ENCODE results near the gene DOCK10.
A peak's percentile ranks its signal among the peaks of the same experiment; 100 is the strongest.

The DOCK10 gene

GRCh38 chr2:224869601-224870233 is 172.6 kb downstream of the DOCK10 start:
- no peak for DNase-seq

DNA sequence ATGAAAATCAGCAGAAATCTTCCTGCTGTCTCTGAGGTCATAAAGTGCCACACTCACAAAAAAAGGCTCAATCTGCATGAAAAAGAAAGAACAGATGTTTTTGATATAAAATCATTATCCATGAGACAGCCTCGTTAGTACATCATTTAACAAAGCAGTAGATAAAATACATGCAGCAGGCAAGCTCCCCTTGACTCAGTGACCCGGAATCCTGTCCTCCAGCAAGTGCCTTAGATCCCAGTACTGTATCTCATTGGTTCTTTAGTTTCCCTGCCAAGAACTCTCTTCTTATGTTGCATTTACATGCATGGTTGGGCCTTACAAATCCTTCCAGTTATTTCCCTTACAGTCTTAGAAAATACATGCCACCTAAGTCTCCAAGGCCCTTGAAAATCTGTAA is 177.3 kb downstream of the DOCK10 start:
- no peak for DNase-seq

DNA sequence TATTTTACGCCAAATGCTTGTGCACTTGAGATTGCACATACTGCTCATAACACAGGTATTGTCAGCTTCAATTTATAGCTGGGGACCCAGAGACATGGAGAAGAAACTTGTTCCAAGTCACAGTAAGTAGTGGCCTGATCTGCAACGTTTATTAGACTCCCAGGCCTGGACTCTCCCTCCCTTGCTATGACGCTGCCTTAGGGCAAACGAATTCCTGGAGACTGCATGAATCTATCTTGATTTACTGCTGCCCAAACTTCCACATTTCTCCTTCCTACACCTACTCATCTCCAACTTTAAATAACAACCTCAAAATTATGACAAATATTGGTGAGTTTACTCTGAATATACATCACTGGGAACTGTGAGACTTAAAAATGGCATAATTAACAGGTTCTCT is 181.0 kb downstream of the DOCK10 start:
- DNase-seq = no peak

- no peak for DNase-seq
These were observed 181.5 kb downstream of the DOCK10 start for GRCh38 chr2:224860786-224861185.

DNA sequence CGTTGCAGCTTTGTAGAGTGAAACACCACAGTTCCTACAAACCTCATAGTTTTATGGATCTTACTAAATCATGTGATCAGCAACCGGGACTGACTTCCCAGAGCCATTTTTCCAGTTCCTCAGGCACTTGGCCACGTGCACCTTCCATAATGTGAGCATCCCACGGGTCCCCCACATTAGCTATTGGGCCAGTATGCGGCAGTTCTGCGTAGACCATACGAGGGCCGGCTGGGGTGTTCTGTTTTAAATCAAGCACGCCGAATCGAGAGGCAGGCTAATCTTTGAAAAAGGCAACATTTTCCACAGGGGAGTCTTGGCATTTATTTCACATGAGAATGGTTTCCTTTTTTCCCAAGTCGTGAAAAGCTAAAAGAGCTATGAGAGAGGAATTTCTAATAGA is 190.5 kb downstream of the DOCK10 start:
- DNase-seq = no peak

GRCh38 chr2:224850081-224850480 is 192.2 kb downstream of the DOCK10 start:
- no peak for DNase-seq

GRCh38 chr2:224849264-224849663 is 193.0 kb downstream of the DOCK10 start:
- no peak for DNase-seq

DNA sequence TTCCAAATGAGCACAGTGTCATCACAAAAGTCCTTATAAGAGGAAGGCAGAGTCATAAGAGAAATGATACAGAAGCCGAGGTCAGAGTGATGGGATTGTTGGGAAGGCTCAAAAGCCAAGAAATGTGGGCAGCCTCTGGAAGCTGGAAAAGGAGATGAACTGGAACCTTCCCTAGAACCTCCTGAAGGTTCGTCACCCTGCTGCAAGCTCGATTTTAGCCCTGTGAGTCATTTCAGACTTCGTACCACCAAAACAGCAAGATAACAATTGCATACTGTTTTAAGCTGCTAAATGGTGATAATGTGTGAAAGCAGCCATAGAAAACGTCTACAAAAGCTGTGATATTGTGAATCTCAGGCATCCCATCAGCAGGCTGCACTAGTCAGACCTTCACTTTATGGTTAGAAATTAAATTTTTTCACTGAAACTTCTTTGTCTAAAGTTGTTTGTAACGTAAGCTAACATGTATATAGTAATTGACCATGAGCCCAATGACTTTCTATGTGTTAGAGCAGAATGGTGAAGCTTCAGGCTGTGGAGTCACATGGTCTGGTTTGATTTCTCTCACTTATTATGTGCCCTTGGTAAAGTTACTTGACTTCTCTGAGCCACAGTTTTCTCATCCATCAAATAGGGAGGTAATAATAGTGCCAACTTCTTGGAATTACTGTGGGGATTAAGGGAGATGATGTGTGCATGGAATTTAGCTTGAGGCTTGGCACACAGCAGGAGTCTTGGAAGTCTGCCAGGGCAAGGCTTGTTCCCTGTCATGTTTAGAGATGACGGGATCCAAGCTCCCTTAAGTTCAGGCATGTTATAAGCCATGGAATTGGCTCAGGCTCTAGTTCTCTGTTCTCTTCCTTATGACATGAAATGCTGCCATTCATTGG is 194.1 kb downstream of the DOCK10 start:
- DNase-seq = peak; percentile 21

- DNase-seq = no peak
These were observed 194.9 kb downstream of the DOCK10 start for GRCh38 chr2:224847381-224847780.

DNA sequence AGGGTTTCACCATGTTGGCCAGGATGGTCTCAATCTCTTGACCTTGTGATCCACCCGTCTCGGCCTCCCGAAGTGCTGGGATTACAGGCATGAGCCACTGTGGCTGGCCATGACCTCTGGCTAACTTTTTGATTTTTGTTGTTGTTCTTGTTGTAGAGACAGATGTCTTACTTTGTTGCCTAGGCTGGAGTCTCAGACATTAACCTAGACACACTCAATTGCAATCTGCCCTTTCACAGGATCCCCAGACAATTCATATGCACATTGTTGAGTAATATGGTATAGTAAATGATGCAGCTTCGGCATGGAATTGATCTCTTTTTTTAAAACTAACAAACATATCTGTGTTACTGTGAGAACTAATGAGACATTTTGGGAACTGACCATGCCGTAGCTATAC is 195.6 kb downstream of the DOCK10 start:
- no peak for DNase-seq

GRCh38 chr2:224846161-224846560 is 196.1 kb downstream of the DOCK10 start:
- no peak for DNase-seq

- DNase-seq = no peak
These were observed 199.1 kb downstream of the DOCK10 start for GRCh38 chr2:224843141-224843540.

- no peak for DNase-seq
These were observed 200.4 kb downstream of the DOCK10 start for GRCh38 chr2:224841910-224842309.

DNA sequence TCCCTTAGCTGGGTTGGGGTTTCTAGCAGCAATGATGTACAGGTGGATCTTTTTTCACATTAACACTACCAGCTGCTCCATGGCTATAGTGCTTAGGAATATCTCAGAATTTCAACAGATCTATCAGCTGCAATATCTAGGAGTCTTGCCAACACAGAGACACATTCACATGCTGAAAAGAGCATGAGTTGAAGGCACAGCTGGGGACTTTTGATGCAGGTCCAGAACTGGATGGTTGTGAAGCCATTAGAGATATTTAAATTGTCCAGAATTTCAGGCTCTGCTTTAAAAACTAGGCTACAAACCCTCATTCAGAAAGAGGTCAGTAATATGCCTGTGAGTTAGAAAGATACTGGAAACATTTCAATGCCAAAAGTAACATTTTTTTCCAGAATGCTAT is 203.9 kb downstream of the DOCK10 start:
- peak; percentile 42 for DNase-seq

- DNase-seq = no peak
These were observed 204.7 kb downstream of the DOCK10 start for GRCh38 chr2:224837558-224837957.

DNA sequence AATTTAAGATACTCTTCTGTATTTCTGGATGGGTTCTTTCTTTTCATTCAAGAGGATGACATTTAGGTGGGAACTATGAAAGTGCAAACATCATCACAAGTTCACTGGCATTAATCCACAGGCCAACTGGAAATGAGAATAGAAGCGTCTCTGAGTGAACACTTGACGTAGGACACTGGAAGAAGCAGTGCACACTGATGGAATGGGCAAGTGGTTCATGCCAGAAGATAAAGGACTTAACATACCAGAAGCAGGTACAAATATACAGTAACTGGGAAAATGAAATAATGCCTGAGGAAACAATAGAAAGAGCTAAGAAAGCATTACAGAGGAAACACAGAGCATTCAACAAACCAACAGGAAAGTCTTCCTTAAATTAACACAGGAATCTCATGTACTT is 205.2 kb downstream of the DOCK10 start:
- DNase-seq = no peak

- DNase-seq = no peak
These were observed 206.0 kb downstream of the DOCK10 start for GRCh38 chr2:224836263-224836662.

DNA sequence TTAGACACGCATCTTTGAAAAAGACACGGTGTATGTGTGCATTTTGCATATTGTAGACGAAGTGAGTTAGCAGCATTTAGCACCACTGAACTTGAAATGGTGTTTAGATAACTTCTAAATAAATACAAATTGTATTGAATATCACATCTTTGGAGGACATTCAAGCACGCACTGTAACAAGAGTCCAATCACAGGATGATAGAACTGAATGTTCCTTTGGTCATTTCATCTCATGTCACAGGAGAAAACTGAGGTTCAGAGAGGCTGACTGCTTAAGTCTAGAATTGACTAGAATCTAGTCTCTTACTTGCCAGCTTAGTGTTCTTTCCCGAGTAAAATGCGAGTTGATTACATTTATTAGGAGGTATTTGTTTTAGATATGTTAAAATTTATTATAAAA is 206.9 kb downstream of the DOCK10 start:
- DNase-seq = no peak

DNA sequence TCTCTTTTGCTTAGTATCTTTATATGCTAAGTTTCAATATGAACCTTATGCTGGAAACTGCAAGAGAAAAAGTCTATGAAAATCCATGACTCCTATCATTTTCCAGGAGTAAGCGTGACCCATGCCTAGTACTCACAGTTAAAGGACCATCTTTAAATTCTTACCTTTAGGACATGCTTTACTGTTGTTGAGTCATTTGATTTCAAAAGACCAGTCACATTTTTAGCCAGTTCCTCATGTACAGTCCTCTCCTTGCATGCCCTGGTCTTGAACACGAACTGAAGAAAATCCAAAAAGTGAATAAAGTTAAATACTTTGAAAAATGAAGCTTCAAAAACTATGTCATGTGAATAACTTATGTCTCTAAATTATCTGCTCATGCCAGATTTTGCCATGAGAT is 208.3 kb downstream of the DOCK10 start:
- no peak for DNase-seq

DNA sequence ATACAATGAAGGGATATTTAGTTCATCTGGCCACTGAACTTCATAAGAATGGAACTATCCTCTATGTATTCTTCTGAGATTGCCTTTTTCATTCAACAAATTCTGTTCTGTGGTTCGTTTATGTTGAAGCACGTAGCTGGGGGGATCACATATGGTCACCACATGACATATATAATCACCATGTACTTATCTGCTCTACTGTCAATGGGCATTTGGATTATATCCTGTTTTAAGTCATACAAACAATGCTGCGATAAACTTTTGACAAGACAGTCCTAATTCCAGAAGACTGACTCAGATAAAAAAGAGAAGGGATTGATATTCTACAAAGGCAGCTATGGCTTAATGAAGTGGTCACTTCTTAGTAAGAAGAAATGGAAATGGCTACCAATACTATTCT is 210.1 kb downstream of the DOCK10 start:
- no peak for DNase-seq

GRCh38 chr2:224831530-224831929 is 210.7 kb downstream of the DOCK10 start:
- no peak for DNase-seq

- DNase-seq = no peak
These were observed 221.8 kb downstream of the DOCK10 start for GRCh38 chr2:224820283-224820991.

- DNase-seq = peak; percentile 18
These were observed 223.2 kb downstream of the DOCK10 start for GRCh38 chr2:224819075-224819474.

DNA sequence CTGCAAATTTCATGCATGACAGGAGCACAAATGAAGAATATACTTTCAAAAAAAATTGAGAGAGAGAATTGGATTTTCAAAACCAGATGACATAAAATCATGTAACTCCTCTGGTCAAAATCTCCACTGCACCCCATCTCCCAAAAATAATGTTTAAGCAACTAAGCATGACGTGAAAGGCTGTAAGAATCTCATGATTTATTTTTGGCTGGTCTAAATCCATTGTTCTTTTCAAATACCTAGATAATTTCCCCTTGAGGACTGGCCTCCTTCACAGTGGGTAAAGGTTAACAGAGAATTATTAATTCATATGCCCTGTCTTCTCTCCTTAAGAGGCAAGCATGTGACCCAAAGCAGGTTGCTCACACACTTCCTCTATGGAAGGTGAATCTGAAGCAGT is 224.6 kb downstream of the DOCK10 start:
- no peak for DNase-seq

Measured in NCI-H1092 (cell line).